ENCODE measurements around the gene PRDM1.

DNA sequence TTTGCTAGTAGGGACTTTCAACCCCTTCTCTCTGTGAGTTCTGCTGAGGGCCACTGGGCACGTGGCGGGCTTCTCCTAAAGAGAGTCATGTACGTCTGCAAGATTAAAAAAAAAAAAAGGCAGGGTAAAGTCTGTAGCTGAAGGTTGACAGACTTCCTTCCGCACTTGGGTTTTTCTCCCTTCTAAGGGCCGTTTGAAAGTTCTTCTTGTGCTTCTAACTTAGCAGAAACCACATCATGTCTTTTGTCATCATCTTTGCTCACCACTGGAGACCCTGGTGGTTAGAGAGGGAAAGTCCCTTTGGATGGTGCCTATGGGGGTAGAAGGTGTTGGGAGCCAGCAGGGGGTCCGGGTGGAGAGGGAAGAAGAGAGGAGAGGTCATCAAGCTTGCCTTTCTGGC lies 31.4 kb downstream of the PRDM1 start:
- TF ChIP-seq TAF1 (IDR thresholded peaks at IDR 0.05; ENCODE audit: borderline replicate concordance, low read depth, low read length): no peak
- TF ChIP-seq CTCF (IDR thresholded peaks at IDR 0.05): no peak

All from SK-N-SH (cell line).